Right ventricle myocardium inferior (tissue), 1 donor: ENCODE results near the gene AHSA1. TPM values are rescaled to one million over a fixed set of nuclear protein-coding genes. Genes with fewer than 3 reads are reported as not detected.

Experiments
- ATAC-seq: fragments of 200-7000 bp; cut with Tn5 transposase; one replicate; pipeline ENCODE4 v1.9.1; 2020; ENCODE audit warnings: mild to moderate bottlenecking, moderate library complexity
- DNase-seq: peaks from one replicate; pipeline ENCODE4 v3.0.0; 2021; ENCODE audit errors: missing footprints
- intact Hi-C: fragments of 100-400 bp; cut with DNase I; formaldehyde crosslinking; loops from one replicate; pipeline ENCODE4 v1.11.0; 2022
- total RNA-seq: library from RNA; stranded (reverse); fragmentation: NEBNext Ultra II Directional; extraction: Animal tissue kit (Norgen Biotek cat#: 25700); gene quantifications from one replicate; pipeline ENCODE4 v1.2.1, GENCODE V29; 2021
- donor health status: DM: no; HTN: yes; CAD: no; lungs with severe emphysema.

AHSA1 gene
- total RNA-seq, 1 donor from 2014 or later = 194 TPM

DNA sequence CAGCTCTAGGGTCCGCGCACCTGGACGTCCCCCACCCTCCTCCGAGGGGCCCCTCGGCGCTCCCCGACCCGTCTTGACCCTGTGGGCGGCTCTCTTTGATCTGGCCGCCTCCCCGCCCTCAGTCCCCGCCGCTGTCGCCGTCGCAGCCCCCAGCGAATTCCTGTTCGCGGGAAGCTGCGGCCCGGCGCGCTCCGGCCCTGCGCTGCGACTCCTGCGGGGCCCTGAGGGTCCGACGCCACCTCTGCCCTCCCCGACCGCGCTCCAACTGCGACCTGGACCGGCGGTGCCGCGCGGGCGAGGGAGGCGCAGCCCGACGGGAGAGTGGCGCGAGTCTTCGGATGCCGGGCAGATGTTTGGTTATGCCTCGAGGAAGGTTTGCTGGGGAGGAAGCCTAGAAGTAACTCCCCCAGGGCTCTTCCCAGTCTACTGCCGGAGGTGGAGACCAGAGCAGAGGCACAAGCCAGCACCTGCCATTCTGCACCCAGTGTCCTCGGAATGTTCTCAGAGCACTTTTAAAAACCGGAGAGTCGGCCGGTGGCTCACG is 41.2 kb downstream of the AHSA1 start:
- intact Hi-C loops = no loop called here
- DNase-seq (no peak), ATAC-seq (no peak)

DNA sequence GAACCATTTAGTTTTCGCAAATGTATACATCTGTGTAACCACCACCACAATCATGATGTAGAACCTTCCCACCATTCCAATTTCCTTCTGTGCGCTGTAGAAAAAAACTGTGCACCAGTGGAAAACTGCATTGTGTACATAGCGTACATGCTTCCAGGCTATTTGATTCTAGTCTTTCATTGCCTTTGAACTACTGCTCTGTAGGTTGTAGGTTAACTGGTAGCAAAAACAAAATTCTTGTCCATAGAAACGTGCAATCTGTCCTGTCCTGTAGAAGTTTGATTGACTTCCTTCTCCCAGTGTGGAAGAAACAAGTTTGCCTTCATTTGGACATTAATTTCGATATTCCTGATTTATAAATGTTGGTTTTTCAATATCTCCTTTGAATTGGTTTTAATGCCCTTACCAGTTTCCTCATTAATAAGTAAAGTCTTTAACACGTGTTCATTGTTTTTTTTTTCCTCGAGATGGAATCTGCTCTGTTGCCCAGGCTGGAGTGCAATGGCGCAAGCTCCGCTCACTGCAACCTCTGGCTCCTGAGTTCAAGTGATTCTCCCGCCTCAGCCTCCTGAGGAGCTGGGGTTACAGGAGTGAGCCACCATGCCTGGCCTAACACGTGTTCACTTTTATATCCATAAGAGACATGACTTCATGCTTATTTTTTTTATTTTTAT is 44.4 kb downstream of the AHSA1 start:
- DNase-seq = no peak

DNA sequence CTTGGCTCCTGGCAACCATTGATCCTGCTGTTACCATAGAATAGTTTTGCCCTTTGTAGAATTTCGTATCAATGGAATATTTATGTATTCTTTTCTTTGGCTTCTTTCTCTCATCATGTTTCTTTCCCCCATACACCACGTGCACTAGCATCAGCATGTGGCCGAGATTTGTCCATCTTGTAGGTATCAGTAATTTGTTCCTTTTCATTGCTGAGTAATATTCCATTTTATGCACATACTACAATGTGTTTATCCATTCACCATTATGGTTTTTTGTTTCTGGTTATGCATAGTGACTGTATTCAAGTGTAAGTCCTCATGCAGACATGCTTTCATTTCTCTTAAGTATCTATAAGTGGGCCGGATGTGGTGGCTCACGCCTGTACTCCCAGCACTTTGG is 45.2 kb downstream of the AHSA1 start:
- ATAC-seq = no peak
- intact Hi-C loops = no loop called here

More for the DNA sequence above, 44.4 kb downstream of the AHSA1 start:
- no peak for ATAC-seq
- intact Hi-C loops = no loop called here

DNA sequence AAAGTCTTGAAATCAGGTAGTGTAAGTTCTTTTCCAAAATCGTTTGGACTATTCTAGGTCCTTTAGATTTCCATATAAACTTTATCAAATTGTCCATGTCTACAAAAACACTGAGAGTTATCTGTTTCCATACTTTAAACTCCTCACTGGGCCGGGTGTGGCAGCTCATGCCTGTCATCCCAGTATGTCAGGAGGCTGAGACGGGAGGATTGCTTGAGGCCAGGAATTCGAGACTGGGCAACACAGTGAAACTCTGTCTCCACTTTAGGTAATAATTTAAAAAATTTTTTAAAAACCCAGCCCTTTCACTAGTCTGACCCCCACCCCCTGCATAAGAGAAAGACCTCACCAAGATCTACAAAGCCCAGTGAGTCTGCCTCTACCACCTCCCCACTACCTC is 47.1 kb downstream of the AHSA1 start:
- intact Hi-C loops = no loop called here
- no peak for DNase-seq
- no peak for ATAC-seq

More for the DNA sequence above, 45.2 kb downstream of the AHSA1 start:
- no peak for DNase-seq

DNA sequence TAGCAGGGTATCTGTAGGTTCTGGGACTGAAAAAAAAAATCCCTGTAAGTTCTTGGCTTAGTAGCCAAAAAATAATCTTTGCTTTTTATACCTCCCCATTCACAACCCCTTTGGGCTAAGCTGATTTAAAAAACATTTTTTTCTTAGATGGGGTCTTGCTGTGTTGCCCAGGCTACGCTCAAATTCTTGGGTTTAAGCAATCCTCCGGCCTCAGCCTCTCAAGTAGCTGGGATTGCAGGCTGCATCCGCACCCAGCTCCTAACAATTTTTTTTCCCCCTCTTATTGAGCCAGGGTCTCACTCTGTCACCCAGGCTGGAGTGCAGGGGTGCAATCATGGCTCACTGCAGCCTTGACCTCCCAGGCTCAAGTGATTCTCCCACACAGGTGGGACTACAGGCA is 49.9 kb downstream of the AHSA1 start:
- no peak for ATAC-seq
- intact Hi-C loops = no loop called here

DNA sequence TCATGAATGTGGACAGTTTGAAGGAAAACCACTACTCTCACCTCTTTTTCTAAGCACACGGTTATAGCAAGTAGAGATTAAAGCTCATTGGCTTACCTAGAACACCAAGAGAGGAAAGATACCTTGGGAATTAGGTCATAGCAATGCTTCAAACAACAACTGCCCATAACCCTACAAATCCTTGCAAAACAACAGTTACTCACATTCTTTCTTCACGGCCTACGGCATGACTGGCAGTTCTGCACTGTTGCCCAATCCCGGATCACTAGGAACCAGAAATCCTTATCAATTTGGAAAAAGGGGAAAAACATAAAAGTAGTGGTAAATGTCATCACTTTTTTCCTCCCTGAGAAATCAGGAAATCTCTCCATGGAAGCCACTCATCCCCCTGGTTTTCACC is 50.4 kb downstream of the AHSA1 start:
- no peak for ATAC-seq
- DNase-seq = no peak
- intact Hi-C loops = no loop called here

More for the DNA sequence above, 49.9 kb downstream of the AHSA1 start:
- no peak for DNase-seq

DNA sequence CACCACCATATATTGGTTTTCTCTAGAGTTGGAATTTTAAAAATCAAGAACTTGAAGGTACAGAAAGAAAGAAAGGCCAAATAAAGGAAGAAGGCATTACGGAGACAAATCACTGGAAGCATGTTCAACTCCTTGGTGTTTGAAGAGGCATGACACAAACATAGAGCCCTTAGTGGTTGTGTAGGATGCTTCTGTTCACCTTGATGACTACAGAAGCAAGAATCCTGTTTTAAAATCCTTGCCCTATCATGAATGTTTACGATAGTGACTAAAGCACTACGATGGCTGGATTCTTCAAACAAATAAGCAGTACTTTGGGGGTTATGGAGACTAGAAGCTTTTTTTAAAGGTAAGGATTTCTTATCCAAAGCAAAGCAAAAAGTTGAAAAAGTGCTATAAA is 51.0 kb downstream of the AHSA1 start:
- DNase-seq = no peak
- intact Hi-C loops = no loop called here
- no peak for ATAC-seq

DNA sequence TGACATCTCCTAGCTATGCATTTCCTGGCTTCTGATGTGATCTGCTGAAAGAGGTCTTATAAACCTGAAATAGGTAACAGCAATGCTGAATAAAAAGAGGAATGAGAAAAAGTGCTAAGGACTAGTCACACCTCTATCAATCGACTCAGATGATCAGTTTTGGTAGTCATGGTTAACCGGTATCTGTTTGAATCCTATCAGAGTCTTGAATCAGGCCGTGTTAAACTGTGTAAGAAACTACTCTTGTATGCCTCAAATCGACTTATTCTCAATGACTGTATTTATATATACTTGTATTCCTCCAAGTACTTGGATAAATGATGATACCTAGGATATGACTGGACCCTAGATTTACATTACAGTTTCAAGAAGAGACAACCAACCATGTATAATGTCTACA is 51.5 kb downstream of the AHSA1 start:
- intact Hi-C loops = no loop called here

DNA sequence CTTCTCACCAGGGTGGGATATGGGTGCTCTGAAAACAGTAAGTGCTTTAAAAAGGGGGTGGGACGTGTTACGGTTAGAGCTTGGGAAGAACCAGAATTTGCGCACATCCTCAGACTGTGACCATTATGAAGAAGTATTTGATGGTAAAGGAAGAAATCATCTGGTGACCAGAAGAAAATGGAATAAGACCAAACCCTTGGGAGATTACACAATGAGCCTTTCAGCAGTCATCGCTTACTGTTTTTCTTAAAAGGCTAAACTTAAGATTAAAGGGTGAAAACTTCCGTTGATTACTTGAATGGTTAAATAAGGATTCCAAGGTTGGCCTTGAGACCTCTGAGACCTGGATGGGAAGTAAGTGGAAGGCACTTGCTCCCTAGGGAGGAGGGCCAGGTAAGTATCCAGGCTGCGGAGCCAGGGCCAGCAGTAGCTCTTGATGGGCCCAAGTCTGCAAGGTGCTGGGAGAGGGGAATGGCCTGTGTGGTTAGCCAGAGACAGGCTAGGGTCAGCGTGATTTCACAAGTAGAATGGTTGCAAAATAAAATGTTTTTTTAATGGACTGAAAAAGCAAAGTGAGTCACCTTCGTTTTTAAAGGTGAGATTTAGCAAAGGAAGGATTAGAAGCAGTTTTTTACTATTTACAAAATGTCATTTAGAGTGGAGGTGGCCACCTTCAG is 53.7 kb downstream of the AHSA1 start:
- ATAC-seq (no peak), DNase-seq (no peak)
- intact Hi-C loops = no loop called here

More for the DNA sequence above, 51.5 kb downstream of the AHSA1 start:
- DNase-seq (no peak), ATAC-seq (no peak)

DNA sequence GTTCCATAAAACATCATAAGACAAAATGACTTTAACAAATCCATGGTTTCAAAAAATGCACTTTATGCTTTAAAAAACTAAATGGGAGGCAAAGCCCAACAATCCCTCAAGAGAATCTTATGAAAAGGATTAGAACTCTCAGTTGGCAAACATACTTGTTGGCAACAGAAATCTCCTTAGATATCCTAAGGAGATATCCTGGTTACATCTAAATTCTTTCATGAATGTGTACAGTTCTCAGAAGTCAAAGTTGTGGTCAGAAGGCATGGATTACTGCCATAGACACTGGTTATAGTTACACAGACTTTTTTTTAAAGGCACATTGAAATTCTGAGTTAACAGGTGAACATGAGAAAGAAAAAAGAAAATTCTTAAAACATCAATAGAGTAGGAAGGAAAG is 58.2 kb downstream of the AHSA1 start:
- DNase-seq = no peak
- intact Hi-C loops = no loop called here

More for the DNA sequence above, 58.2 kb downstream of the AHSA1 start:
- ATAC-seq = no peak

Other genes starting within 250 kb of the AHSA1 start
- not detected for gene NGB, start 186.9 kb upstream of the AHSA1 start, total RNA-seq
- gene POMT2, start 137.2 kb upstream of the AHSA1 start, total RNA-seq = 14.7 TPM
- 16.8 TPM for gene GSTZ1, start 137.1 kb upstream of the AHSA1 start, total RNA-seq
- gene TMED8, start 81.0 kb upstream of the AHSA1 start, total RNA-seq = 5.1 TPM
- 0.08 TPM for gene SAMD15, start 80.7 kb upstream of the AHSA1 start, total RNA-seq
- 0.22 TPM for gene NOXRED1, start 34.6 kb upstream of the AHSA1 start, total RNA-seq
- gene VIPAS39, start 492 bp upstream of the AHSA1 start, total RNA-seq = 11.0 TPM
- gene ISM2, start 40.7 kb downstream of the AHSA1 start, total RNA-seq = not detected
- 10.8 TPM for gene SPTLC2, start 158.5 kb downstream of the AHSA1 start, total RNA-seq
- 12.8 TPM for gene ALKBH1, start 249.9 kb downstream of the AHSA1 start, total RNA-seq